IPS-18a (cell line): ENCODE measurements around the gene TEAD3.
"Not testable (repeated sequence)": the region's sequence is repeated elsewhere in the genome, so short reads cannot be mapped to it uniquely, and the experiment has no call there.

Experiments
- H3K27ac ChIP-seq: one replicate; pipeline ENCODE4 v1.5.1; 2013; ENCODE audit warnings: low read length
- H3K27me3 ChIP-seq: one replicate; pipeline ENCODE4 v1.6.1; 2013; ENCODE audit warnings: mild to moderate bottlenecking, low read length; ENCODE audit not compliant: control insufficient read depth, insufficient read depth
- H3K36me3 ChIP-seq: one replicate; pipeline ENCODE4 v1.6.1; 2013; ENCODE audit warnings: low read depth, low read length; ENCODE audit not compliant: control insufficient read depth
- H3K4me1 ChIP-seq: one replicate; pipeline ENCODE4 v1.6.1; 2013; ENCODE audit warnings: low read depth, low read length; ENCODE audit not compliant: control insufficient read depth
- H3K4me3 ChIP-seq: one replicate; pipeline ENCODE4 v1.5.1; 2013; ENCODE audit warnings: low read length
- H3K9ac ChIP-seq: one replicate; pipeline ENCODE4 v1.6.1; 2013; ENCODE audit warnings: mild to moderate bottlenecking, low read length, moderate library complexity
- H3K9me3 ChIP-seq: one replicate; pipeline ENCODE4 v1.6.1; 2013; ENCODE audit warnings: low read depth, low read length; ENCODE audit not compliant: control insufficient read depth

TEAD3 gene

DNA sequence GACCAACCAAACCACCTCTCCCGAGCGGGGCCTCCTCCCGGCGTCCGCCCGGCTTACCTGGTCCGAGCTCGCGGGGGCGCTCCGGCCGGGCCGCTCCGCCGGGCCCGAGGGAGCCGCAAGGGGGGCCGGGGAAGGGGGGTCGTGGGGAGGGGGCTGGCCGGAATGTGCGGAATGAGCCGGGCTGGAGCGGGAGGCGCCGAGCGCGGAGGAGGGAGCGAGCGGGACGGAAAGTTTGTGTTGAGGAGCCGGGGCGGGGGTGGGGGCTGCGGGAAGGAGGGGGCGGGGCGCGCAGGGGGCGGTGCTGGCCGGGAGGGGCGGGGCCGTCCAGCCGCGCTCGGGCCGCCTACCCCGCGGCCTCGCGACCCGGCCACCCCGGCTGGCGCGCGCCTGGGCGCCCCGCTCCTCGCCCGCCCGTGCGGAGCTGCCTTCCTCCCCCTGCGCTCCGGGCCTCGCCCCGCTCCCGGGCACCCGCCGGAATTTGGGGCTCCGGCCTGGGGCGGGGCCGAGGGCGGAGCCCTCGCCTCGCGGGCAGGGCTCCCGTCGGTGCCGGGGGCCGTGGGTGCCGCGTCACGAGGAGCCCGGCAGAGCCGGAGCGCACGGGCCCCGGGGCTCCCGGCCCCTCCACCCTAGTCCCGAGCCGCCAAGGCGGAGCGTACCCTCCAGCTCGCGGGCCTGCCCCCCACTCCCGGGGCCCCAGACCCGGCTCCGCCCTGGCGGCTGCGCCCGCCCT lies at the start of gene TEAD3:
Gene TEAD3 (minus strand): TSS at position 239 of the 730 bp plus-strand sequence.
- Histone ChIP-seq H3K36me3 (no peaks in the 10 kb centered on the region), H3K9ac (peak within 1 kb of the TSS; percentile 91), H3K4me3 (peak within 1 kb of the TSS; percentile 73), H3K9me3 (no peaks in the 10 kb centered on the region), H3K27me3 (peaks cover 21% of the 10 kb centered on the region), H3K27ac (peak within 1 kb of the TSS; percentile 61), H3K4me1 (peaks cover 46% of the 10 kb centered on the region)

DNA sequence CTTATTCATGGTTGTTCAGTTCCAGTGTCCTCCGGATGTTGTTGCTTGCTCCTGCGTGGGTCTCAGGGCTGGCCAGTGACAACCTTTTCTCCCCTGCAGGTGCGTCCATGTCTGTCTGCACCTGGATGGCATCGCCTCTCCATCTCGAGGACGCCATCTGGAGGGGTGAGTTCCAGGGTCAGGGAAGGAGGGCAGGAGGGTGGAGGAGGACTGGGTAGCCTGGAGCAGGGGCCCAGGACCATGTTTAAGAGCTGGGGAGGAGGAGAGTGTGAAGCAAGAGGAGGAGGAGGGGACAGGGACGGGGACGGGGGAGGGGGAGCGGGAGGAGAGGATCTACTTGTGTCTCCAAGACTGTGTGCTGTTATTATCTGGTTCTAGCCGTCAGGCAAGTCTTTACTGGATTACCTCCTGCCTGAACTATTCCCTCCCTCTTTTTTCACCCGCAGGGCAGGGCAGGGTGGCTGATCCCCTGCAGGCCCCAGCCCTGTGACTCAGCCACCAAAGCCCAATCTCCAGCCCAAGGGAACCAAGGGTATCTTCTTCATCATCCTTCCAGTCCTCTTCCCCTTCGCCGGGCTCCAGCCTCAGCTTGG lies 48.0 kb upstream of the TEAD3 start:
- no peak overlapping the region for H3K4me3 ChIP-seq
- no peaks in the 10 kb centered on the region for H3K27me3 ChIP-seq
- H3K27ac ChIP-seq: no peak overlapping the region
- no peak overlapping the region for H3K9ac ChIP-seq
- H3K4me1 ChIP-seq: no peaks in the 10 kb centered on the region
- no peaks in the 10 kb centered on the region for H3K9me3 ChIP-seq
- H3K36me3 ChIP-seq: no peaks in the 10 kb centered on the region

DNA sequence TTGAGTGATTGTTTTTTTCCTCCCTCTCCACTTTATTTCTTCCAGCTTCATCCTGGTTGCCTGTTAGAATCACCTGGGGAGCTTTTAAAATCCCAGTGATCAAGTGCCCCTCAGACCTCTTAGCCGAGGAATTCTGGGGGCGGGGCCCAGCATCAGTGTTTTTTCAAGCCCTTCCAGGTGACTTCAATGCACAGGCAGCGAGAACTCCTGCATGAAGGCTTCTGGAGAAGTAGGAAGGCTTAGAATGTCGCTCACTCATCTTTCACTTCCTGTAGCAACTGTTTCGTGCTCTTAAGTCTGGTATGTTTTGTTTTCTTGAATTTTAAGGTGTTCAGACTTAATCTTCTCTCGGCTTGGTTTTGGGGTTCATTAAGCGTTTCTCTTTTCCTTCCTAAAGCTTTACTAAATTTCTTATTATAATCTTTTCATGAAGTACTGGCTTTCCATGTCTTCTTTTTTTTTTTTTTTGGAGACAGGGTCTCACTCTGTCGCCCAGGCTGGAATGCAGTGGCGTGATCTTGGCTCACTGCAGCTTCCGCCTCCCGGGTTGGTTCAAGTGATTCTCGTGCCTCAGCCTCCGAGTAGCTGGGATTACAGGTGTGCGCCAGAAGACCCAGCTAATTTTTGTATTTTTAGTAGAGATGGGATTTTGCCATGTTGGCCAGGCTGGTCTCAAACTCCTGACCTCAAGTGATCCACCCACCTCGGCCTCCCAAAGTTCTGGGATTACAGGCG lies 46.7 kb upstream of the TEAD3 start:
- no peak overlapping the region for H3K9ac ChIP-seq
- H3K27ac ChIP-seq: no peak overlapping the region
- no peaks in the 10 kb centered on the region for H3K27me3 ChIP-seq
- no peaks in the 10 kb centered on the region for H3K9me3 ChIP-seq
- no peaks in the 10 kb centered on the region for H3K36me3 ChIP-seq
- H3K4me3 ChIP-seq: no peak overlapping the region
- H3K4me1 ChIP-seq: no peaks in the 10 kb centered on the region

DNA sequence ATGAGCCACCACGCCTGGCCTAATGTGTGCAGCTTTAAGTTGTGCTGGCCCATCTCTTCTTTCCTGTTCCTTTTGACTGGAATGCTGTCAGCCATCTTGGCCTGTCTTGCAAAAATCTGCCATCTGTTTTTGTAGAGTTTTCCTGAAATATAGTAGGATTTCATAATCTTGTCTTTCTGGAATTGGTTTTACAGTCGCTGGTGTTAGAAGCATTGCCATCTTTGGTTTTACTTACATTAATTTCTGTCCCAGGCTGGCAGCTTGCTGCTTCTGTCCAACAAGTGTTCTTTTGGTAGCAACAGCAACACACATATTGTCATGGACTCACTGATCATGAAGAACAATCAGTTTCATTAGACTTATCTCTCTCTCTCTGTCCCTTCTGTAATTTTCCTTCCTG lies 45.0 kb upstream of the TEAD3 start:
- Histone ChIP-seq H3K27me3 (no peaks in the 10 kb centered on the region), H3K4me1 (no peaks in the 10 kb centered on the region), H3K27ac (no peak overlapping the region), H3K9me3 (no peaks in the 10 kb centered on the region), H3K9ac (no peak overlapping the region), H3K36me3 (no peaks in the 10 kb centered on the region), H3K4me3 (no peak overlapping the region)

DNA sequence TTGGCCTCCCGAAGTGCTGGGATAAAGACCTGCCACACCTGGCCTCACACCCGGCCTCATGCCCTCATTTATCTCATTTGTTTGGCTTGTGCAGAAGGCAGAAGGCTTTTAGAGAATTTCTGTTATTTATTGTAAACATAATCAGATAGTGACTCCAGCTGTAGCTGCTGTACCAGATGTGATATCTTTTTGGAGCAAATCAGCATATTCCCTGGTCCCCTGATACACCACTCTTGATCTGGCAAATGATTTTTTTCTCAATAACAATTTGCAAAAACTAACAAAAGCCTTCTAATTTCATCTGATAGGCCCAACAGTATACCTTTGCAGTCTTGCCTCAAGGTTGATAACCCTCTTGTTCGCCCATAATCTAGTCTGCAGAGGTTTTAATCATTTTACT lies 42.3 kb upstream of the TEAD3 start:
- Histone ChIP-seq H3K27ac (no peak overlapping the region), H3K9ac (no peak overlapping the region), H3K4me3 (no peak overlapping the region), H3K27me3 (no peaks in the 10 kb centered on the region), H3K36me3 (no peaks in the 10 kb centered on the region), H3K9me3 (no peaks in the 10 kb centered on the region), H3K4me1 (peaks cover 2% of the 10 kb centered on the region)

GRCh38 chr6:35535847-35536246 lies 39.0 kb upstream of the TEAD3 start:
- not testable (repeated sequence) for H3K9me3 ChIP-seq, H3K4me3 ChIP-seq, H3K4me1 ChIP-seq, H3K9ac ChIP-seq, H3K27me3 ChIP-seq, H3K27ac ChIP-seq, H3K36me3 ChIP-seq

GRCh38 chr6:35534407-35535170 lies 37.7 kb upstream of the TEAD3 start:
- Histone ChIP-seq H3K4me3 (no peak overlapping the region), H3K9me3 (no peaks in the 10 kb centered on the region), H3K9ac (no peak overlapping the region), H3K27me3 (no peaks in the 10 kb centered on the region), H3K36me3 (no peaks in the 10 kb centered on the region), H3K4me1 (peaks cover 7% of the 10 kb centered on the region), H3K27ac (no peak overlapping the region)

DNA sequence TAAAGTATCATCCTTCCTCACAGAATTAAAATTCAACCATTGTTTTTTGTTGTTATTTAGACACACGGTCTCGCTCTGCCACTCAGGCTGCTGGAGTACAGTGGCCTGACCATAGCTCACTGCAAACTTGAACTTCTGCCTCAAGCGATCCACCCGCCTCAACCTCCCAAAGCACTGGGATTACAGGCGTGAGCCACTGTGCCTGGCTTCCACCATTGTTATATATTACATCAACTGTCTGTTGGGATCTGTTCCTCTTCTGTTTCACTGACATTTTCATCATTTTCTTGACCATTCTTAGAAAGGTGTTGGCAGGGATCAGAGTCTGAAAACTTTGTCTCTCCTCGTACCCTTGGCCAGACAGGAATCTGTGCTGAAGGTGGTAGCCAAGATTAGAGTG lies 37.1 kb upstream of the TEAD3 start:
- Histone ChIP-seq H3K27me3 (no peaks in the 10 kb centered on the region), H3K4me1 (peaks cover 7% of the 10 kb centered on the region), H3K36me3 (no peaks in the 10 kb centered on the region), H3K4me3 (no peak overlapping the region), H3K9me3 (no peaks in the 10 kb centered on the region), H3K9ac (no peak overlapping the region), H3K27ac (no peak overlapping the region)

DNA sequence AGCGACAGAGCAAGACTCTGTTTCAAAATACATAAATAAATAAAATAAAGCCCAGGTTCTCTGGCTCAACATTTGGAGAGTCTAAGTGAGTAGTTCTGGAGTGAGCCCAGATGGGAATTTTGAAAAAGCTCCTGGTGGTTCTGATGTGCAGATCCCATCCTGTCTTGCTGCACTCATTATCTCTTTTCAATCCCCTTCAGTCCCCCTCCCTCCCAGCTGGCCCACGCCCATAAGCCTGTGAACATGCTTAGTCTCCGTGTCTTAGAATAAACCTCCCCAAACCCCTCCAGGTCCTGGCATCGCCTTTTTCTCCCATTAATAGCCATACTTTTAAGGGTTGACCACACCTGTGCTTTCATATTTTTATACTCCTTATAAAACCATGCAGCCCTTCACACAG lies 35.2 kb upstream of the TEAD3 start:
- Histone ChIP-seq H3K4me3 (no peak overlapping the region), H3K9ac (no peak overlapping the region), H3K36me3 (no peaks in the 10 kb centered on the region), H3K27me3 (no peaks in the 10 kb centered on the region), H3K4me1 (peaks cover 7% of the 10 kb centered on the region), H3K27ac (no peak overlapping the region), H3K9me3 (no peaks in the 10 kb centered on the region)

GRCh38 chr6:35524380-35525020 lies 27.6 kb upstream of the TEAD3 start:
- Histone ChIP-seq H3K9ac (no peak overlapping the region), H3K4me1 (no peaks in the 10 kb centered on the region), H3K4me3 (no peak overlapping the region), H3K27ac (no peak overlapping the region), H3K36me3 (no peaks in the 10 kb centered on the region), H3K9me3 (no peaks in the 10 kb centered on the region), H3K27me3 (peaks cover 3% of the 10 kb centered on the region)
